ENCODE data around the gene FRS3. TPM values are rescaled to one million over a fixed set of nuclear protein-coding genes. Genes with fewer than 3 reads are reported as not detected.
A peak's percentile ranks its signal among the peaks of the same experiment; 100 is the strongest.
"Not testable (repeated sequence)": the region's sequence is repeated elsewhere in the genome, so short reads cannot be mapped to it uniquely, and the experiment has no call there.

FRS3 gene
- total RNA-seq, 1 donor, result 1.8 TPM

DNA sequence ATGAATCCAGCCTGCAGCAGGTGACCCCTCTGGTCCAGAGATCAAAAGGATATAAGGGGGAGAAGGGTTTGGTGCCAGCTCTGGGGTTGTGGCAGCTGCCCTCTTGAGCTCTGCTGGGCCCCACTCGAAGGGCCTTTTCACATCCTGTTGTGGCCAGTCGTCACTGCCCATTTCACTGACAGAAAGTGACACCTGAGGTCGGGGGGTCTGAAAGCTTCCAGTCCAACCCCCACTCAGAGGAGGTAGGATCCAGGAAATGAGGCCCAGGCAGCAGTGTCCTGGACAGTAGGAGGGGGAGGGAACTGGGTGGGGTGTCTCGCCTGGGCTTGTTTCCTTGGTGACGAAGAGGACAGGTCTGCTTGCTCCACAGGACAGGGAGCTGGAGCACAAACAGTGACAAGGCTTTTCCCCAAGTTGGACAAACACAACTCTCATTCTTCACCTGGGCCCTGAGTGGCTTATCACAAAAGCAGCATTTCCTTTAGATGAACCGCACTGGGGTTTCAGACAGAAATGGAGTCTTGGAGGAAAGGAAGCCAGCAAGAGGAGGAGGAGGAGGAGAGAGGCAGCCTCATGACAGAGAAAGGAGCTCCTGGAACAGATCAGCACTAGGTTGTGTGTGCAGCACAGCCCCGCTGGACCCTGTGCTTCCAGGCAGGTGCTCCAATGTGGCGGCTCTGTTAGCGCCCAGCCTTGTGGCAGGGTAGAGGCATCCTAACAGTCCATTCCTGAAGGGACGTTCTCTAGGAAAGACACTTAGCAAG is 11.0 kb downstream of the FRS3 start:
- Histone ChIP-seq H3K4me1 (ENCODE audit: insufficient read depth, low read length) (peaks cover 6% of the 10 kb centered on the region), H2AFZ (ENCODE audit: low read length) (no peak overlapping the region), H4K20me1 (ENCODE audit: insufficient read depth, low read length) (no peaks in the 10 kb centered on the region), H3K36me3 (ENCODE audit: insufficient read depth, low read length) (peaks cover 18% of the 10 kb centered on the region), H3K79me2 (ENCODE audit: insufficient read depth, low read length) (no peaks in the 10 kb centered on the region), H3K27ac (ENCODE audit: low read depth, low read length) (no peak overlapping the region), H3K4me3 (ENCODE audit: insufficient read depth, low read length) (no peak overlapping the region), H3K9me3 (ENCODE audit: low read depth, low read length) (no peaks in the 10 kb centered on the region), H3K27me3 (ENCODE audit: insufficient read depth, low read length) (no peaks in the 10 kb centered on the region), H3K4me2 (ENCODE audit: insufficient read depth, low read length) (no peak overlapping the region)
- TF ChIP-seq, protein P1, sequence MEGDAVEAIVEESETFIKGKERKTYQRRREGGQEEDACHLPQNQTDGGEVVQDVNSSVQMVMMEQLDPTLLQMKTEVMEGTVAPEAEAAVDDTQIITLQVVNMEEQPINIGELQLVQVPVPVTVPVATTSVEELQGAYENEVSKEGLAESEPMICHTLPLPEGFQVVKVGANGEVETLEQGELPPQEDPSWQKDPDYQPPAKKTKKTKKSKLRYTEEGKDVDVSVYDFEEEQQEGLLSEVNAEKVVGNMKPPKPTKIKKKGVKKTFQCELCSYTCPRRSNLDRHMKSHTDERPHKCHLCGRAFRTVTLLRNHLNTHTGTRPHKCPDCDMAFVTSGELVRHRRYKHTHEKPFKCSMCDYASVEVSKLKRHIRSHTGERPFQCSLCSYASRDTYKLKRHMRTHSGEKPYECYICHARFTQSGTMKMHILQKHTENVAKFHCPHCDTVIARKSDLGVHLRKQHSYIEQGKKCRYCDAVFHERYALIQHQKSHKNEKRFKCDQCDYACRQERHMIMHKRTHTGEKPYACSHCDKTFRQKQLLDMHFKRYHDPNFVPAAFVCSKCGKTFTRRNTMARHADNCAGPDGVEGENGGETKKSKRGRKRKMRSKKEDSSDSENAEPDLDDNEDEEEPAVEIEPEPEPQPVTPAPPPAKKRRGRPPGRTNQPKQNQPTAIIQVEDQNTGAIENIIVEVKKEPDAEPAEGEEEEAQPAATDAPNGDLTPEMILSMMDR (IDR thresholded peaks at IDR 0.05; ENCODE audit: extremely low read depth, low read depth, low read length), result no peak
- DNase-seq (ENCODE audit: insufficient read length, low spot score, missing footprints), result peak; percentile 51

DNA sequence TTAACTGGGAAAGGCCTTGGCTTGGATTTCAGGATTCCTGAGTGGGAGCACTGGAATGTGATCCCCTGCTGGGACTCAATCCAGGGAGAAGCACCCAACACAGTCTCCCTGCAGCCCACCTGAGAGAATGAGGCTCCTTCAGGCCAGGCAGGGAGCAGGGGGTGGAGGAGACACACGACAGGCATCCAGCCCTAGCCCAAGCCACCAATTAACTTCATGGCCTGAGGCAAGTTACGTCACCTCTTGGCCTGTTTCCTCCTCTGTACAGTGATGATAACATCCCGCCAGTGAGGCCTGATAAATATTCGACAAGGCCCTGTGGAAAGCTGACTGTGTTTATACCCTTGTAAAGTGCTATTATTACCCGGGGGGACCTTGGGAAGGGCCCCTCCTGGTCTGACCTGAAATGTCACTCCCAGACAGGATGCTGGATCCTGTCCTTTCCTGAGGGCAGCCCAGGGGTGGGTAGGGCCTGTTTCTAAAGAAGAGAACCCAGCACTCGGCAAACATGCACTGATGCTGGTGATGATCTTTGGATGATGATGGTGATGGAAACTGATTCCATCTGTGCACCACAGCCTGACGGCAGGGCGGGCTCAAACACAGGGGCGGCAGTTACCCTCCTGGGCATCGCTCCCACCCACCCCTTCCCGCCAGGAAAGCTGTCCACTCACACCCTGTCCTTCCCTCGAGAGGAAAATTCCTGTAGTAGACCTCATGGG is 12.4 kb downstream of the FRS3 start:
- Histone ChIP-seq H3K9me3 (ENCODE audit: low read depth, low read length) (no peaks in the 10 kb centered on the region), H3K36me3 (ENCODE audit: insufficient read depth, low read length) (peaks cover 10% of the 10 kb centered on the region), H3K4me2 (ENCODE audit: insufficient read depth, low read length) (no peak overlapping the region), H3K27me3 (ENCODE audit: insufficient read depth, low read length) (no peaks in the 10 kb centered on the region), H4K20me1 (ENCODE audit: insufficient read depth, low read length) (no peaks in the 10 kb centered on the region), H2AFZ (ENCODE audit: low read length) (peak overlapping the region; percentile 67), H3K4me1 (ENCODE audit: insufficient read depth, low read length) (peaks cover 6% of the 10 kb centered on the region), H3K27ac (ENCODE audit: low read depth, low read length) (peak overlapping the region; percentile 39), H3K79me2 (ENCODE audit: insufficient read depth, low read length) (no peaks in the 10 kb centered on the region), H3K4me3 (ENCODE audit: insufficient read depth, low read length) (no peak overlapping the region)
- peak; percentile 94 for DNase-seq (ENCODE audit: insufficient read length, low spot score, missing footprints)
- TF ChIP-seq, protein P1 (IDR thresholded peaks at IDR 0.05; ENCODE audit: extremely low read depth, low read depth, low read length), result no peak

DNA sequence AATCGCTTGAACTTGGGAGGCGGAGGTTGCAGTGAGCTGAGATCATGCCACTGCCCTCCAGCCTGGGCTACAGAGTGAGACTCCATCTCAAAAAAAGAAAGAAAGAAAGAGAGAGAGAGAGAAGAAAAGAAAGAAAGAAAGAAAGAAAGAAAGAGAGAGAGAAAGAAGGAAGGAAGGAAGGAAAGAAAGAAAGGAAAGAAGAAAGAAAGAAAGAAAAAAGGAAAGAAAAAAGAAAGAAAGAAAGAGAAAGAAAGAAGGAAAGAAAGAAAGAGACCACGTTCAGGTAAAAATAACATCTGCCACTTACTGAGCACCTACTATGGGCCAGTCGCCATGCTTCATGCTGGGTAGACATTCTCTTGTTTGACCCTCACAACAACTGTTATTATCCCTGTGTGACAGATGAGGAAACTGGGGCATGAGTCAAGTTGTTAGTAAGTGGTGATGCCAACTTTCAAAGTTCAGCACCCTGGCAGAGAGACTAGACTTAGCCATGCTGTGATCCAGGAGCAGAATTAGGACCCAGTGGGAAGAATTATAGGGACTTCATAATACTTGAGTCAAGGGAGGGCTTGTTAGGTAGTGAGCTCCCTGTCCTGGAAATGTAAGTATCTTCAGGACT is 13.5 kb downstream of the FRS3 start:
- not testable (repeated sequence) for H3K36me3 ChIP-seq (ENCODE audit: insufficient read depth, low read length); H3K27me3 ChIP-seq (ENCODE audit: insufficient read depth, low read length); H4K20me1 ChIP-seq (ENCODE audit: insufficient read depth, low read length); H3K9me3 ChIP-seq (ENCODE audit: low read depth, low read length); H3K4me3 ChIP-seq (ENCODE audit: insufficient read depth, low read length); H3K27ac ChIP-seq (ENCODE audit: low read depth, low read length); H3K4me1 ChIP-seq (ENCODE audit: insufficient read depth, low read length); H3K4me2 ChIP-seq (ENCODE audit: insufficient read depth, low read length); H3K79me2 ChIP-seq (ENCODE audit: insufficient read depth, low read length); H2AFZ ChIP-seq (ENCODE audit: low read length)
- peak; percentile 69 for DNase-seq (ENCODE audit: insufficient read length, low spot score, missing footprints)

DNA sequence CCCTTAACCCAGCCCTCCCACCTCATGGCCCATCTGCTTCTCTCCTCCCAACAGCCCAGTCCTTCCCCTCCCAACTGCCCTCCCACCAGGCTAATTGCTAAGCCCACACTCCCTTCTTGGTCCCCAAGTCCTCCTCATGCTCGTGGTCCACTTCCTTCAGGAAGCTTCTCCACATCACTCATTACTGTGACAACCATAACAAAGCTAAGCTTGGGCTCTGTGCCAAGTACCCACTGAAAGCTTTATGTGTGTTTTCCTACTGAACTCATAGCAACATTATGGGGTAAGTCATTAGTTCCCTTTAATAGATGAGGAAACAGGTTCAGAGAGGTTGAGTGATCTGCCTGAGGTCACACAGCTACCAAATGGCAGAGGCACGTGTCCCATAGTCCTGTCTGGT is 16.2 kb downstream of the FRS3 start:
- H2AFZ ChIP-seq (ENCODE audit: low read length), result no peak overlapping the region
- H3K36me3 ChIP-seq (ENCODE audit: insufficient read depth, low read length), result no peaks in the 10 kb centered on the region
- no peak overlapping the region for H3K4me2 ChIP-seq (ENCODE audit: insufficient read depth, low read length)
- H3K27ac ChIP-seq (ENCODE audit: low read depth, low read length), result no peak overlapping the region
- peak; percentile 86 for DNase-seq (ENCODE audit: insufficient read length, low spot score, missing footprints)
- H3K9me3 ChIP-seq (ENCODE audit: low read depth, low read length), result no peaks in the 10 kb centered on the region
- no peaks in the 10 kb centered on the region for H3K79me2 ChIP-seq (ENCODE audit: insufficient read depth, low read length)
- no peaks in the 10 kb centered on the region for H3K27me3 ChIP-seq (ENCODE audit: insufficient read depth, low read length)
- no peak overlapping the region for H3K4me3 ChIP-seq (ENCODE audit: insufficient read depth, low read length)
- H4K20me1 ChIP-seq (ENCODE audit: insufficient read depth, low read length), result no peaks in the 10 kb centered on the region
- TF ChIP-seq, protein P1 (IDR thresholded peaks at IDR 0.05; ENCODE audit: extremely low read depth, low read depth, low read length), result no peak
- peaks cover 6% of the 10 kb centered on the region for H3K4me1 ChIP-seq (ENCODE audit: insufficient read depth, low read length)
